Activated effector memory CD4-positive, alpha-beta T cell treated with anti-CD3 and anti-CD28 coated beads, Interleukin-2, amount 50 U/mL, for 16 hours (primary cell): ENCODE results near the gene OR8B12.
"Not testable (repeated sequence)": the region's sequence is repeated elsewhere in the genome, so short reads cannot be mapped to it uniquely, and the experiment has no call there.

Source experiments
- DNase-seq: peaks from one replicate; pipeline ENCODE4 v3.0.0-alpha.2; 2020

The OR8B12 gene

DNA sequence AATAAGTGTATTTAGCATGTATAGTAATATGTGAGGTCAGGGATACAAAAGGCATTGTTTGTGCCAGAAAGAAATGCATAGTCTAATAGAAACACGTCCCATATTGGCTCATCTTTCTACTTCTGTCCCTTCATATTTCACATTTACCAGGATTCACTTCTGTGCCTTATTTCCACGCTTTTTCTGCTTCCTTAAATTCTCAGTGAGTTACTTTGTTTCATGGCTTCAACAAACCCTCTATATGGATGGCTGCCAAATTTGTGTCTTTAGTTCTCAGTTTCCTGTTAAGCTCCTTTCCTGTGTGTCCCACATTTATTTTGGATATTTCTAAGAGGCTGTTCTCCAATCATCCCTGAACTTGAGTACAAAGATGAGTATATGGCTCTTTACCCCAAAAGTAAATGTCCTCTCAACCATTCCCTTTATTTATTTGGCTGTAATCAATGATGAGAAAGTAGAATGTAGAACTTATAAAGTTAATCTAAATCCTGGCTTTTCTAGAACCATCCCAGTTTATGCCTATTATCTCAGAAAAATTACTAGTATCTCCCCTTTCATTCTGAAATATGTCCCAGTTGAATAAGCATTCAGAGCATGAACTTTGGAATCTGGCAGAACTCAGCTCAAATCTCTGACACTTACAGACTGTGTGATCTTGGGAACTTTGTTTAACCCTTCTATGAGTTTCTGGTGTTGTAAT lies 23.5 kb downstream of the OR8B12 start:
- DNase-seq = no peak

DNA sequence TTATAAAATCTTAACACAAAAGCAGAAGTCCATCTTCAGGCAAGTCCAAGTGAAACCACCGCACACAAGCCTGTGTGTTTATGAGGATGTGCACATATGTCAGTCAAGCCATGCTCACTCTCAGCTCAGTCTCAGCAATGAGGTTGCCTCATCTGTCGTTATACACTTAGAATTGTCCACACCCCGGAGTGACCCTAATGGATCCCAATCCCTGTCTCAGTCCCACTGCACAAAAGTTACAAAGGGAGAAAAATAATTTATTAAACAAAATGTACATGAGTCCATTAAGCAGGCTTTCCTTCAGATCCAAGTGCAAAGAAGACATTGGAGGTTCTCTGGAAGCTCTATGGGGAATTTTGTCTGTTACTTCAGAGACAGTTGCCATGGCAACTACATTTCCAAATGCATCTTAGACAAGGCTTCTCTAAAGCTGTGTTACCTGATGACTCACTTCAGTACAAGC lies 24.4 kb downstream of the OR8B12 start:
- DNase-seq = no peak

DNA sequence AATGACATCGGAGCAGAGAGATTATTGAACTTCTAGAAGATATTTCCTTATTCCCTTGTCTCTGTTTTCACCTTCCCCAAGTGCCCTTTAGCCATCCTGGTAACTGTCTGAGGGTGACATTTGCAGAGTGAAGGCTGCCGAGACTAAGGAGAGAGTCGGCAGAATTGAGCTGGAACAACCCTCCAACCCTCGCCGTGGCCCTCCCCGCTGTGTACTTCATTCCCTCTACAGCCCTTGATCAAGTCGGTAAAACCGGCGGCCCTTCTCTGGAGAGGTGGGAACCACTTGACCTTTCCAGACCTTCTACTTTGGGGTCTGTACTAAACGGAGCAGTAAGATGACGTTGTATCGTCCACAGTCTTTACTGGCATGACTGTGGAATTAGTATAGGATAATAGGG lies 26.1 kb downstream of the OR8B12 start:
- DNase-seq = no peak

DNA sequence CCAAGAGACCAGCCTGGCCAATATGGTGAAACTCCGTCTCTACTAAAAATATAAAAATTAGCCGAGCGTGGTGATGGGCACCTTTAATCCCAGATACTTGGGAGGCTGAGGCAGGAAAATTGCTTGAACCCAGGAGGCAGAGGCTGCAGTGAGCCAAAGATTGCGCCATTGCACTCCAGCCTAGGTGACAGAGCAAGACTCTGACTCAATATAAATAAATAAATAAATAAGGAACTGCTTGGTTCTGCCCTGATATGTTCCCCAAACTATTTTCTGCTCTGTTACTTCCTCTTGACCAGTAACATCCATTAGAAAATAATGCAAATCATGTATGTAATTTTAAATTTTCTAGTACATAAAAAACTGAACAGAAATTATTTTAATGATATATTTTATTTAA lies 28.8 kb downstream of the OR8B12 start:
- DNase-seq = not testable (repeated sequence)

DNA sequence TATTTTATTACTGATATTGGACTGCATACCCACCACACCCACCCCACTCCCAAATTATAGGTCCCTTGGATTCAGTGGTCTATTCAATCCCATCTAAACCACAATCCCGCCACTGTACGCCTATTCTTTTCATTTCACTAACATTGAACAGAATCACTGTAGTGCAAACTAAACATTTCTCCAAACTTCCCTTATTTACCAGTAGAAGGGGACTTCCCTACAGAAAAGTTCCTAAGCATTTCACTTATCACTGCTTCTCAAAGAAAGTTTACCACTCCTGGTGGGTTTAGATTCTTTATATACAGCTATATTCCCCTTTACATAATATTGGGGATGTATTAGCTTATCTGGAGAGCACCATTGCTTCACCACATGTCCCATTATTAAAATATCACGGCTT lies 29.3 kb downstream of the OR8B12 start:
- DNase-seq = no peak

DNA sequence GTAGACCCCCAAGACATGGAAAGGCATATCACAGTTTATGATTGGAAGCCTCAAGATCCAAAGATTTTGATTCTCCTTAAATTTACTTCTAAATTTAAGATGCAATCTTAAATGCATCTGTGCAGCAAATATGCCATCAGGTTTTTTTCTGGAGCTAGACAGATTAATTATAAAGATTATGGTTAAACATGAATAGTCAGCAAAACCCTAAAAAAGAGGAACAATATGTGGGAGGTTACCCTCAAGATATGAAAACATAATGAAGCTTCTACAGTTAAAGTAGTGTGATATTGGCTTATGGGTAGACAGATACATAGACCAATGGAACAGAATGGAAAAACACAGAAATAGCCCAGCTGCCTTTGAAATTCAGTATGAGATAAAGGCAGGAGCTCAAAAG lies 31.7 kb downstream of the OR8B12 start:
- DNase-seq = no peak

DNA sequence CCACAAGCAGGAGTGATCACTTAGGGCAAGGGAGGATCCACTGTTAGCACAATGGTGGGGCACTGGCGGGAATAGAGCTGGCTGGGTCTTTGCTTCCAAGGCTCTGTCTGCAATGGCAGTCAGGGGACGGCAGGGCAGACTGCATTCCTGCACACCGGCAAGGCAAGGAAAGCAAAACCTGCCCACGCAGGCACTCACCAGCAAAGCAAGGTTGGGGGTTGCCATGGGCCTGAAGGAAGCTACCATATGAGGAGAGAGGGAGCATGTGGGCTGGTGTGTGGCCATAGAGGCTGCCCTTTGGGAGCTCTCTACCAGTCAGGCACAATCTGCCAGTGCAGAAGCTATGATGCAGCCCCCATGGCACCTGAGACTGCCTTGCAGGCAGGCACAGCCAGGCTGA lies 33.2 kb downstream of the OR8B12 start:
- DNase-seq = no peak

DNA sequence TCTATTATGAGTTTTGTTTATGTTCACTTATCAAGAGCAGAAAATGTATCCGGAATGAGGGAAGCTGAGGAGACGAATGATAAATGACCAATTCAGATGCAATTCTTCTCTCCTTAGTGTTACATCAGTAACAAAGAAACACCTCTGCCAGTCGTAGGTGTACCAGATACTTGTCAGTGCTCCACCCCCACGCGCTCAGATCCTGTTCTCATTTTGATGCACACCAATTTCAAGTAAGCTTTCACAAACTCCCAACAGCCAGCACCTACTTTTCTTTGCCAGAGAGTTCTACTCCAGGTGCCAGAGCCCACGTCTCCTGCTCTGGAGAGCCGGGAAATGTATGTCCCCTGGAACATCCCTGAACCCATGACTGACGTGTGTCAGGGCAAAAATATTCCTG lies 43.7 kb downstream of the OR8B12 start:
- no peak for DNase-seq

DNA sequence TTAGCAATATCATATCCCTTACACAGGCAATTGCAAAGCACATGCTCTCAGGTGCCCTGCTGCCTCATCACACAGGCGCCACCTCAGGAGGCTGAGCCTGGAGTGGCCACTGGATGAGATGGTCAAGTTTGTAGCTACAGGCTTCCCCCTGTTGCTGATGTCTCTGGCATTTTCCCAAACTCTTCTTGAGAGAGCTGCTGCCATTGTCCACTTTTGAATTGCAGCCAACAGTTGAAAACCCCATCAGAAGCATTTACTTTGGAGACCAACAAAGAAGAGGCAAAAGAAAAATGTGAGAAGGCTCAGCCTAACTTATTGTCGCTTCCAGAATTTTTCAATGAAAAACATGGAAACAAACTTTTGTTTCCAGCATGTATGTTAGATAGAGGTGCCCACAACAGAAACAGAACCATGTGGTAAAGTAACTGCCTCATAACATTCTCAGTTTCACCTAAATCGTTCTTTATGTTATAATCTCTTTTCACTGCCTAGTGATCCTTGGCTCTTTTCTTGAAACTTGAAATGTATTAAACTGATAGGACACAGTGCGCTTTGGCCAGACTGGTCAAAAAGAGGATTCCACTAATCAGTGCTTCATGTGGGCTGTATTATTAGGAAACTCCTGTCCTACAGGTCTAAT lies 50.3 kb downstream of the OR8B12 start:
- DNase-seq = no peak
